Measurements from ENCODE around the gene PROM1. TPM values are rescaled to one million over a fixed set of nuclear protein-coding genes. Genes with fewer than 3 reads are reported as not detected.

PROM1 gene
- total and polyA plus RNA-seq, 2 of the 8 experiments (the other 6 are each of a cell fraction or from before 2014, with no cell fraction given) = 36.0 to 59.7 TPM

- H4K5ac ChIP-seq (ENCODE audit: insufficient read length, low read depth, low read length) = no peak overlapping the region
- H3K9ac ChIP-seq (replicated peaks in 1 of 4; ENCODE audit: extremely low read depth in 1 of 4, low read depth in 3 of 4, low read length in 3 of 4) = no peak overlapping the region; a peak in 1 of 7 replicates
- no peak overlapping the region for H3K23ac ChIP-seq (ENCODE audit: insufficient read length)
- FAIRE-seq = no peak
- no peak overlapping the region for H2AK5ac ChIP-seq (ENCODE audit: low read depth, low read length)
- WGBS, 2 experiments (ENCODE audit: extremely low coverage in 1 of 2, insufficient coverage in 1 of 2, insufficient read length in 1 of 2, insufficient replicate concordance in 2 of 2, low coverage in 1 of 2, low lambda C conversion rate in 2 of 2, missing lambda C conversion rate in 1 of 2) = 89% methylated on average over 10 of the region's 10 CpGs; no CpG with 5 or more reads in 1 of the 2 experiments
- no peak overlapping the region for H2BK12ac ChIP-seq (ENCODE audit: low read depth, low read length)
- H3K4me2 ChIP-seq (ENCODE audit: insufficient read depth in 1 of 2, low read depth in 2 of 2, low read length in 2 of 2) = no peak overlapping the region
- no peak overlapping the region for H3K56ac ChIP-seq (replicated peaks; ENCODE audit: insufficient read length, low read depth, low read length)
- no peak overlapping the region for H2BK120ac ChIP-seq (replicated peaks; ENCODE audit: low read depth, low read length)
- H4K91ac ChIP-seq (replicated peaks; ENCODE audit: insufficient read length, low read length) = no peak overlapping the region
- H2BK5ac ChIP-seq (ENCODE audit: low read depth, low read length) = no peak overlapping the region
- H3K14ac ChIP-seq (ENCODE audit: insufficient read length) = no peak overlapping the region
- no peaks in the 10 kb centered on the region for H3K79me2 ChIP-seq (ENCODE audit: control insufficient read depth in 1 of 2, insufficient read depth in 2 of 2, low read length in 2 of 2)
- no peak overlapping the region for H4K8ac ChIP-seq (ENCODE audit: extremely low read depth, insufficient read depth, low read length)
- no peaks in the 10 kb centered on the region; a peak in 1 of 7 replicates for H3K4me1 ChIP-seq (replicated peaks in 1 of 4; ENCODE audit: control insufficient read depth in 3 of 4, insufficient read depth in 4 of 4, low read length in 3 of 4)
- H3K23me2 ChIP-seq (ENCODE audit: low read depth, low read length) = 0 out of 2 replicates have a peak, but pooled peaks cover 1% of the 10 kb centered on the region
- H3K4ac ChIP-seq (replicated peaks; ENCODE audit: insufficient read length, low read depth, low read length) = no peak overlapping the region
- ChIA-PET POLR2A (ENCODE audit: partially characterized antibody) (no interaction called here), CTCF (ENCODE audit: partially characterized antibody) (interaction anchor here (1.0 kb wide), 1 partner anchor 173 kb away, joined by 3 read pairs; no protein-coding TSS in a partner anchor)
- no peak overlapping the region for H2BK20ac ChIP-seq (ENCODE audit: low read length)
- H2BK15ac ChIP-seq (ENCODE audit: low read length) = no peak overlapping the region
- no peaks in the 10 kb centered on the region for H3K27me3 ChIP-seq (replicated peaks in 1 of 4; ENCODE audit: control insufficient read depth in 3 of 4, extremely low read depth in 1 of 4, insufficient read depth in 3 of 4, low read length in 3 of 4)
- TF ChIP-seq POLR2AphosphoS5 (IDR thresholded peaks at IDR 0.05; ENCODE audit: low read depth, low read length) (no peak), FOSL1 (IDR thresholded peaks at IDR 0.05; ENCODE audit: insufficient read depth, low read depth, low read length) (no peak), CTCF (IDR thresholded peaks at IDR 0.05; ENCODE audit: control extremely low read depth in 1 of 3, insufficient read depth in 1 of 3, low read depth in 1 of 3, low read length in 3 of 3) (no peak), SIX5 (IDR thresholded peaks at IDR 0.05; ENCODE audit: low read depth, low read length) (no peak), USF2 (IDR thresholded peaks at IDR 0.05; ENCODE audit: low read length) (no peak), TAF1 (IDR thresholded peaks at IDR 0.05; ENCODE audit: low read depth, low read length) (no peak)
- TF ChIP-seq, protein P1, sequence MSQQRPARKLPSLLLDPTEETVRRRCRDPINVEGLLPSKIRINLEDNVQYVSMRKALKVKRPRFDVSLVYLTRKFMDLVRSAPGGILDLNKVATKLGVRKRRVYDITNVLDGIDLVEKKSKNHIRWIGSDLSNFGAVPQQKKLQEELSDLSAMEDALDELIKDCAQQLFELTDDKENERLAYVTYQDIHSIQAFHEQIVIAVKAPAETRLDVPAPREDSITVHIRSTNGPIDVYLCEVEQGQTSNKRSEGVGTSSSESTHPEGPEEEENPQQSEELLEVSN (IDR thresholded peaks at IDR 0.05) = no peak
- H3K18ac ChIP-seq (ENCODE audit: extremely low read depth, low read length) = no peak overlapping the region
- H3K4me3 ChIP-seq (ENCODE audit: extremely low read depth in 1 of 4, insufficient read depth in 2 of 4, low read depth in 3 of 4, low read length in 4 of 4) = no peak overlapping the region
- H3K79me1 ChIP-seq (ENCODE audit: low read depth, low read length) = no peaks in the 10 kb centered on the region
- no peak for DNase-seq (ENCODE audit: low read depth in 1 of 2, low spot score in 2 of 2)
- peaks cover 0 to 3% of the 10 kb centered on the region in 2 experiments for H4K20me1 ChIP-seq (replicated peaks in 1 of 2; ENCODE audit: control insufficient read depth in 1 of 2, insufficient read depth in 2 of 2, low read length in 2 of 2)
- no peak overlapping the region for H3K27ac ChIP-seq (ENCODE audit: low read depth, low read length)
- no peak overlapping the region for H2AFZ ChIP-seq (ENCODE audit: low read length)
- peaks cover 11 to 40% (median 35%) of the 10 kb centered on the region in 4 experiments for H3K36me3 ChIP-seq (ENCODE audit: control insufficient read depth in 2 of 4, insufficient read depth in 4 of 4, low read length in 3 of 4)
- no peaks in the 10 kb centered on the region for H3K9me3 ChIP-seq (ENCODE audit: insufficient read depth in 2 of 2, low read depth in 1 of 2, low read length in 1 of 2)
These were observed 59.9 kb downstream of the PROM1 start for GRCh38 chr4:16023776-16024408.

Measured in H1 (cell line).